Suprapubic skin (tissue), 4 donors: Measurements from ENCODE around the gene SLC35E1. TPM values are rescaled to one million over a fixed set of nuclear protein-coding genes. Genes with fewer than 3 reads are reported as not detected.

Experiments
- DNase-seq, 2 donors: peaks; one replicate each; pipeline ENCODE4 v3.0.0-alpha.2; 2019; ENCODE audit warnings: low spot score in 2 of 2
- H3K27ac ChIP-seq: fragments of 200-600 bp; sonication (generic); one replicate; pipeline ENCODE4 v1.5.1; 2019
- H3K27me3 ChIP-seq: fragments of 200-600 bp; sonication (generic); one replicate; pipeline ENCODE4 v1.5.1; 2019
- H3K36me3 ChIP-seq: fragments of 200-600 bp; sonication (generic); one replicate; pipeline ENCODE4 v1.5.1; 2019
- H3K4me1 ChIP-seq: fragments of 200-600 bp; sonication (generic); one replicate; pipeline ENCODE4 v1.5.1; 2019
- H3K4me3 ChIP-seq: fragments of 200-600 bp; sonication (generic); one replicate; pipeline ENCODE4 v1.5.1; 2019; ENCODE audit warnings: mild to moderate bottlenecking
- H3K9me3 ChIP-seq: fragments of 200-600 bp; sonication (generic); one replicate; pipeline ENCODE4 v1.5.1; 2019
- CTCF ChIP-seq, 2 donors: fragments of 200-600 bp in 1 of 2; fragments of 450-650 bp in 1 of 2; sonication (generic) in 1 of 2; IDR thresholded peaks; one replicate each; pipeline ENCODE4 v1.5.1; 2016 to 2019; ENCODE audit warnings: antibody characterized with exemption in 2 of 2, mild to moderate bottlenecking in 1 of 2, moderate library complexity in 1 of 2
- EP300 ChIP-seq: sonication (generic); formaldehyde crosslinking; IDR thresholded peaks from one replicate; pipeline ENCODE4 v1.6.1; 2017; ENCODE audit warnings: antibody characterized with exemption
- POLR2A ChIP-seq, 2 donors: fragments of 450-650 bp; IDR thresholded peaks; one replicate each; pipeline ENCODE4 v1.6.1; 2017; ENCODE audit warnings: antibody characterized with exemption in 2 of 2, mild to moderate bottlenecking in 2 of 2, moderate library complexity in 2 of 2
- POLR2AphosphoS5 ChIP-seq, 3 donors: sonication (generic); formaldehyde crosslinking; IDR thresholded peaks; one replicate each; pipeline ENCODE4 v1.6.1; 2017; ENCODE audit warnings: antibody characterized with exemption in 3 of 3
- WGBS: methylation state at CpG from one replicate; pipeline ENCODE4 v1.1.5; 2018; 5-methylcytosine and 5-hydroxymethylcytosine counted together
- total RNA-seq, 4 donors: library from RNA; depleted of rRNA; stranded (reverse); fragments of >200 nt; gene quantifications; one replicate each; pipeline ENCODE4 v1.1.0, GENCODE V29; 2016

Gene SLC35E1
- total RNA-seq, 4 donors from 2014 or later = 49.8 to 64.8 (median 56.3) TPM

- TF ChIP-seq POLR2A (IDR thresholded peaks at IDR 0.05) = no peak
- TF ChIP-seq EP300 = no peak
- no peak for TF ChIP-seq CTCF (IDR thresholded peaks at IDR 0.05)
- TF ChIP-seq POLR2AphosphoS5 (IDR thresholded peaks at IDR 0.05) = no peak
- Histone ChIP-seq H3K9me3 (no peaks in the 10 kb centered on the region), H3K27me3 (no peaks in the 10 kb centered on the region), H3K36me3 (peaks cover 2% of the 10 kb centered on the region), H3K4me3 (no peak overlapping the region), H3K27ac (peak overlapping the region; percentile 52), H3K4me1 (peaks cover 47% of the 10 kb centered on the region)
- WGBS = 66% methylated on average over 5 of the region's 5 CpGs
- DNase-seq = no peak
Measured at GRCh38 chr19:16609511-16610200, 37.4 kb upstream of the SLC35E1 start.

GRCh38 chr19:16608290-16608739, 36.1 kb upstream of the SLC35E1 start:
- Histone ChIP-seq H3K4me1 (peaks cover 47% of the 10 kb centered on the region), H3K27me3 (no peaks in the 10 kb centered on the region), H3K36me3 (peaks cover 2% of the 10 kb centered on the region), H3K4me3 (no peak overlapping the region), H3K27ac (peak overlapping the region; percentile 79), H3K9me3 (no peaks in the 10 kb centered on the region)
- no peak for DNase-seq
- WGBS = 70% methylated on average over 1 of the region's 1 CpG
- peak in 2 of 3 donors; percentile 78 to 85 for TF ChIP-seq POLR2AphosphoS5 (IDR thresholded peaks at IDR 0.05)
- no peak for TF ChIP-seq EP300

- Histone ChIP-seq H3K4me1 (peaks cover 46% of the 10 kb centered on the region), H3K9me3 (no peaks in the 10 kb centered on the region), H3K36me3 (peaks cover 2% of the 10 kb centered on the region), H3K27ac (peak overlapping the region; percentile 79), H3K27me3 (no peaks in the 10 kb centered on the region), H3K4me3 (no peak overlapping the region)
- no peak for DNase-seq
- TF ChIP-seq POLR2A (IDR thresholded peaks at IDR 0.05) = no peak
- TF ChIP-seq CTCF (IDR thresholded peaks at IDR 0.05) = no peak
- no peak for TF ChIP-seq EP300
- TF ChIP-seq POLR2AphosphoS5 (IDR thresholded peaks at IDR 0.05) = no peak
- 83% methylated on average over 12 of the region's 12 CpGs for WGBS
Measured at GRCh38 chr19:16607819-16608218, 35.6 kb upstream of the SLC35E1 start.

- 77% methylated on average over 8 of the region's 8 CpGs for WGBS
- Histone ChIP-seq H3K27me3 (no peaks in the 10 kb centered on the region), H3K4me1 (peaks cover 32% of the 10 kb centered on the region), H3K27ac (no peak overlapping the region), H3K36me3 (peaks cover 2% of the 10 kb centered on the region), H3K9me3 (no peaks in the 10 kb centered on the region), H3K4me3 (no peak overlapping the region)
- no peak for DNase-seq
- no peak for TF ChIP-seq CTCF (IDR thresholded peaks at IDR 0.05)
- no peak for TF ChIP-seq EP300
- no peak for TF ChIP-seq POLR2A (IDR thresholded peaks at IDR 0.05)
- no peak for TF ChIP-seq POLR2AphosphoS5 (IDR thresholded peaks at IDR 0.05)
Measured at GRCh38 chr19:16605553-16605994, 33.4 kb upstream of the SLC35E1 start.

GRCh38 chr19:16605115-16605514, 32.9 kb upstream of the SLC35E1 start:
- Histone ChIP-seq H3K27ac (no peak overlapping the region), H3K4me1 (peaks cover 27% of the 10 kb centered on the region)

More at GRCh38 chr19:16605115-16605514, 32.9 kb upstream of the SLC35E1 start:
- no peak overlapping the region for H3K4me3 ChIP-seq
- H3K27me3 ChIP-seq = no peaks in the 10 kb centered on the region
- DNase-seq = no peak
- TF ChIP-seq EP300 (no peak), CTCF (IDR thresholded peaks at IDR 0.05) (no peak), POLR2A (IDR thresholded peaks at IDR 0.05) (no peak), POLR2AphosphoS5 (IDR thresholded peaks at IDR 0.05) (no peak)
- H3K36me3 ChIP-seq = peaks cover 2% of the 10 kb centered on the region
- H3K9me3 ChIP-seq = no peaks in the 10 kb centered on the region
- 89% methylated on average over 3 of the region's 3 CpGs for WGBS
